Measurements from ENCODE around the gene RTKN. TPM values are rescaled to one million over a fixed set of nuclear protein-coding genes. Genes with fewer than 3 reads are reported as not detected.

RTKN gene
- polyA plus RNA-seq, 3 donors = 0.07 TPM; not detected in 2

DNA sequence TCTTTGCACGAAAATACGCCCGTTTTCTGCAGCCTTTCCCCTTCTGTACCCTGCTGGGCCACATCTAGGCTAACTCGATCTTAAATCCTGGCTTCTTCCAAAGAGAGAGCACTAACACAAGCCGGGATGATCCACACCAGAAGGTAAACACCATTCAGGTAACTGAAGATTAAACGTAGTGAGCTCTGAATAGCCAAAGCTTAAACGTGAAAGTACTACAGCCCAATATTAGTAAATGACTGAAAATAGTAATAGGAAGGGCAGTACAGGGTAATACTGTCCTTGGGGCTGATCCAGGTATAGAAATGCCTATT lies 31.2 kb upstream of the RTKN start:
- Histone ChIP-seq H2AFZ (ENCODE audit: insufficient read depth, low read depth, low read length, poor library complexity, severe bottlenecking) (peak overlapping the region; percentile 99), H3K4me3 (replicated peaks in 1 of 3; ENCODE audit: low read depth in 2 of 3, low read length in 3 of 3) (peak overlapping the region; percentile 38 to 92 (median 62)), H3K27ac (ENCODE audit: low read depth in 1 of 2, low read length in 2 of 2) (peak overlapping the region; percentile 89 to 97), H3K4me2 (replicated peaks; ENCODE audit: extremely low read depth, low read length, poor library complexity, severe bottlenecking) (peak overlapping the region; percentile 92), H4K20me1 (ENCODE audit: insufficient read depth, low read length) (peaks cover 8% of the 10 kb centered on the region), H3K36me3 (replicated peaks in 1 of 2; ENCODE audit: control insufficient read depth in 1 of 2, insufficient read depth in 2 of 2, low read length in 2 of 2) (peaks cover 14 to 19% of the 10 kb centered on the region in 2 donors), H3K9ac (ENCODE audit: insufficient read depth, low read length, poor library complexity, severe bottlenecking) (peak overlapping the region; percentile 85), H3K9me3 (replicated peaks in 1 of 2; ENCODE audit: control insufficient read depth in 1 of 2, insufficient read depth in 1 of 2, low read length in 2 of 2) (no peaks in the 10 kb centered on the region), H3K4me1 (ENCODE audit: control insufficient read depth in 1 of 2, insufficient read depth in 2 of 2, low read length in 2 of 2) (peaks cover 35 to 41% of the 10 kb centered on the region in 2 donors), H3K79me2 (ENCODE audit: insufficient read depth, low read length) (peaks cover 17% of the 10 kb centered on the region), H3K27me3 (ENCODE audit: control insufficient read depth in 2 of 2, insufficient read depth in 2 of 2, low read length in 2 of 2) (no peaks in the 10 kb centered on the region)
- Mint-ChIP-seq H3K4me3 (peak overlapping the region; percentile 92 to 97), H3K36me3 (peaks cover 19 to 33% of the 10 kb centered on the region in 2 donors), H3K27me3 (ENCODE audit: low read depth in 3 of 3) (peaks cover 0 to 2% (median 0%) of the 10 kb centered on the region in 3 donors), H3K9me3 (peaks cover 0 to 3% (median 0%) of the 10 kb centered on the region in 7 donors), H3K27ac (peak overlapping the region; percentile 92 to 98 (median 98)), H3K4me1 (peaks cover 31% of the 10 kb centered on the region)
- no peak for DNase-seq
- 0% methylated on average over 4 of the region's 7 CpGs for WGBS (ENCODE audit: insufficient coverage)
- TF ChIP-seq, protein P1, sequence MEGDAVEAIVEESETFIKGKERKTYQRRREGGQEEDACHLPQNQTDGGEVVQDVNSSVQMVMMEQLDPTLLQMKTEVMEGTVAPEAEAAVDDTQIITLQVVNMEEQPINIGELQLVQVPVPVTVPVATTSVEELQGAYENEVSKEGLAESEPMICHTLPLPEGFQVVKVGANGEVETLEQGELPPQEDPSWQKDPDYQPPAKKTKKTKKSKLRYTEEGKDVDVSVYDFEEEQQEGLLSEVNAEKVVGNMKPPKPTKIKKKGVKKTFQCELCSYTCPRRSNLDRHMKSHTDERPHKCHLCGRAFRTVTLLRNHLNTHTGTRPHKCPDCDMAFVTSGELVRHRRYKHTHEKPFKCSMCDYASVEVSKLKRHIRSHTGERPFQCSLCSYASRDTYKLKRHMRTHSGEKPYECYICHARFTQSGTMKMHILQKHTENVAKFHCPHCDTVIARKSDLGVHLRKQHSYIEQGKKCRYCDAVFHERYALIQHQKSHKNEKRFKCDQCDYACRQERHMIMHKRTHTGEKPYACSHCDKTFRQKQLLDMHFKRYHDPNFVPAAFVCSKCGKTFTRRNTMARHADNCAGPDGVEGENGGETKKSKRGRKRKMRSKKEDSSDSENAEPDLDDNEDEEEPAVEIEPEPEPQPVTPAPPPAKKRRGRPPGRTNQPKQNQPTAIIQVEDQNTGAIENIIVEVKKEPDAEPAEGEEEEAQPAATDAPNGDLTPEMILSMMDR (IDR thresholded peaks at IDR 0.05) = no peak
- intact Hi-C loops (cut with micrococcal nuclease) = no loop called here

DNA sequence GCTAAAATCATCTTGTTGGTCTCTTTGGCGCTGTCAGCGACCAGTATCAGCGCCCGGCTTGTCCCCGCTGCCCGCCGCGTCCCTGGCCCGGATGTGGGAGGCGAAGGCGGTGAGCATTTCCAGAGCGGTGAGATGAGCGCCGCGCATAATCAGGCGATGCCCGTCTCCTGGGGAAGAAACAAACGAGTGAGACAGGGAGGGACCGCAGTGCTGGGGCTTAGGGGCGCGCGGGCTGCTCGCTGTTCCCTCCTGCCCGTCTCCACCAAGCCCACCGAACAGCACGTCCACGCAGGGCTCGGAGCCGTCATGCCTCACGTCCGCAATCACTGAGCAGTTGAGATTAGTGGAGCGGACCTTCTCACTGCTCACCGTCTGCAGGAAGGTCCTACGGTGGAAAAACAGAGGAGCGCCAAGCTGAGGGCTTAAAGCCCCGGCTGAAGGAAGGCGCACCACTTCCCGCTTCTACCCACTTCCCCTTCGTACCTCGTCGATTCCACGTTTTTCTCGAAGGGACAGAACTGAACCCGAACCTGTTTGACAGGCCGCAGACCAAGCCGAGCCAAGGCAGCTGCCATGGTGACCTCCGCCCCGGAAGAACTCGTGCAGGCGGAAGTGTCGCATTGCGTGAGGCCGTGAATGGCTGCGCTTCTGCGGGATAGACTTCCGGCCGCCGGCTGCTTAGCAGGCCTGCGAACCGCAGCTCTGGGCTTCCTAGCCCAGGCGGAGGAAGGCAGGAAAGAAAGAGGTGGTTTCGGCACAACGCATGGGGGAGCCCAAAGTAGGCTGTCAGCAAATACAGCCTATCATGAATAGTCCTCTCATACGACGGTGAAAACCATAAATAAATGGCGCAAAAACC lies 30.6 kb upstream of the RTKN start, which contains the start of gene MRPL53:
MRPL53 (minus strand) TSS at position 595 of the 859 bp plus-strand sequence; CDS start at position 575, 20 bp downstream.
- Mint-ChIP-seq H3K36me3 (peaks cover 19 to 30% of the 10 kb centered on the region in 2 donors), H3K4me3 (peak within 1 kb of the TSS; percentile 92 to 97)
- under 1% methylated on average over 58 of the region's 66 CpGs for WGBS (ENCODE audit: insufficient coverage)

More for the DNA sequence above, 30.6 kb upstream of the RTKN start, which contains the start of gene MRPL53:
- Mint-ChIP-seq H3K4me1 (peaks cover 28% of the 10 kb centered on the region), H3K27ac (peak within 1 kb of the TSS; percentile 92 to 98 (median 98)), H3K9me3 (peaks cover 0 to 3% (median 0%) of the 10 kb centered on the region in 7 donors), H3K27me3 (ENCODE audit: low read depth in 3 of 3) (peaks cover 0 to 2% (median 0%) of the 10 kb centered on the region in 3 donors)
- TF ChIP-seq, protein P1 (IDR thresholded peaks at IDR 0.05) = no peak
- Histone ChIP-seq H3K4me2 (replicated peaks; ENCODE audit: extremely low read depth, low read length, poor library complexity, severe bottlenecking) (peak within 1 kb of the TSS; percentile 92), H3K79me2 (ENCODE audit: insufficient read depth, low read length) (peaks cover 17% of the 10 kb centered on the region), H3K27ac (ENCODE audit: low read depth in 1 of 2, low read length in 2 of 2) (peak within 1 kb of the TSS; percentile 89 to 97), H3K9ac (ENCODE audit: insufficient read depth, low read length, poor library complexity, severe bottlenecking) (peak within 1 kb of the TSS; percentile 85), H3K9me3 (replicated peaks in 1 of 2; ENCODE audit: control insufficient read depth in 1 of 2, insufficient read depth in 1 of 2, low read length in 2 of 2) (no peaks in the 10 kb centered on the region), H2AFZ (ENCODE audit: insufficient read depth, low read depth, low read length, poor library complexity, severe bottlenecking) (peak within 1 kb of the TSS; percentile 99), H4K20me1 (ENCODE audit: insufficient read depth, low read length) (peaks cover 5% of the 10 kb centered on the region), H3K36me3 (replicated peaks in 1 of 2; ENCODE audit: control insufficient read depth in 1 of 2, insufficient read depth in 2 of 2, low read length in 2 of 2) (peaks cover 14 to 19% of the 10 kb centered on the region in 2 donors), H3K4me1 (ENCODE audit: control insufficient read depth in 1 of 2, insufficient read depth in 2 of 2, low read length in 2 of 2) (peaks cover 31 to 37% of the 10 kb centered on the region in 2 donors), H3K4me3 (replicated peaks in 1 of 3; ENCODE audit: low read depth in 2 of 3, low read length in 3 of 3) (peak within 1 kb of the TSS; percentile 38 to 92 (median 62)), H3K27me3 (ENCODE audit: control insufficient read depth in 2 of 2, insufficient read depth in 2 of 2, low read length in 2 of 2) (no peaks in the 10 kb centered on the region)
- DNase-seq = peak; percentile 92 to 96 (median 94)
- intact Hi-C loops (cut with micrococcal nuclease) = no loop called here
